Measurements from ENCODE around the gene MICB. TPM values are rescaled to one million over a fixed set of nuclear protein-coding genes. Genes with fewer than 3 reads are reported as not detected.

MICB gene
- total and polyA plus RNA-seq, 9 of the 15 experiments (the other 6 are each of a cell fraction or from before 2014, with no cell fraction given): 13.3 to 34.5 (median 19.8) TPM

DNA sequence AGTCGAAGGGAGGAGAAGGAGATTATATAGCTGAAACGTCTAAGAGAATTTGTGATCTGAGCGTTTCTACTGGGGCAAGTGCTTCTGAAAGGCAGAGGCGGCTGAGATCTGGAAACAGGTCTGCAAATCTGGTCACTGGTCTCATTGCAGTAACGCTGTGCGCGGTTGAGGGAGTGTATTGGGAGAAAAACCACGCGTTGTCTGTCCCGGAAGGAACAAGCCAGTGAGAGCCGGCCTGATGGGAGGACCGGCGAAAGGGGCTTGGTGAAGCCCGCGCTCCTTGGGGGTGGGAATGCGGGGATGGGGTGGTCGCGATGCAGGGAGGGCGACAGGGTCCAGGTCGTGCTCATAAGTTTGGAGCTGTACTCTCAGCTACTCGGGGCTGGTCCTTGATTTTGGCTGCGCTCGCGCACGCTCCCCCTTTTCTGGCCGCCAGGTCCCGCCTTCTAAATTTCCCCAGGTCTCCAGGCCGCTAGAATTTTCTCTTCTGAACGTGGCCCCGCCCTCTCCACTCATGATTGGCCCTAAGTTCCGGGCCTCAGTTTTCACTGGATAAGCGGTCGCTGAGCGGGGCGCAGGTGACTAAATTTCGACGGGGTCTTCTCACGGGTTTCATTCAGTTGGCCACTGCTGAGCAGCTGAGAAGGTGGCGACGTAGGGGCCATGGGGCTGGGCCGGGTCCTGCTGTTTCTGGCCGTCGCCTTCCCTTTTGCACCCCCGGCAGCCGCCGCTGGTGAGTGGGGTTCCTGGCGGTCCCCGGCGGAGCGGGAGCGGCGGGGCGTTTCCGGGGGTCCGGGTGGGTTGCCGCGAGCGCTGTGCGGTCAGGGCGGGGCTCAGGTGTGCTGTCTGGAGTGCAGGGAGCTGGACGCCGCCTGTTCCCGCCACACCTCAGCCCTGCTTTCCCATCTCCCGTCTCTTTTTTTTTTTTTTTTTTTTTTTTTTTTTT lies at the start of gene MICB (continued):
- TF ChIP-seq, protein P1, sequence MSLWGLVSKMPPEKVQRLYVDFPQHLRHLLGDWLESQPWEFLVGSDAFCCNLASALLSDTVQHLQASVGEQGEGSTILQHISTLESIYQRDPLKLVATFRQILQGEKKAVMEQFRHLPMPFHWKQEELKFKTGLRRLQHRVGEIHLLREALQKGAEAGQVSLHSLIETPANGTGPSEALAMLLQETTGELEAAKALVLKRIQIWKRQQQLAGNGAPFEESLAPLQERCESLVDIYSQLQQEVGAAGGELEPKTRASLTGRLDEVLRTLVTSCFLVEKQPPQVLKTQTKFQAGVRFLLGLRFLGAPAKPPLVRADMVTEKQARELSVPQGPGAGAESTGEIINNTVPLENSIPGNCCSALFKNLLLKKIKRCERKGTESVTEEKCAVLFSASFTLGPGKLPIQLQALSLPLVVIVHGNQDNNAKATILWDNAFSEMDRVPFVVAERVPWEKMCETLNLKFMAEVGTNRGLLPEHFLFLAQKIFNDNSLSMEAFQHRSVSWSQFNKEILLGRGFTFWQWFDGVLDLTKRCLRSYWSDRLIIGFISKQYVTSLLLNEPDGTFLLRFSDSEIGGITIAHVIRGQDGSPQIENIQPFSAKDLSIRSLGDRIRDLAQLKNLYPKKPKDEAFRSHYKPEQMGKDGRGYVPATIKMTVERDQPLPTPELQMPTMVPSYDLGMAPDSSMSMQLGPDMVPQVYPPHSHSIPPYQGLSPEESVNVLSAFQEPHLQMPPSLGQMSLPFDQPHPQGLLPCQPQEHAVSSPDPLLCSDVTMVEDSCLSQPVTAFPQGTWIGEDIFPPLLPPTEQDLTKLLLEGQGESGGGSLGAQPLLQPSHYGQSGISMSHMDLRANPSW (CRISPR knock-in tag; IDR thresholded peaks at IDR 0.05): 0 out of 2 replicates have a peak, but pooled peaks have one; percentile 17
- TF ChIP-seq, protein P2, sequence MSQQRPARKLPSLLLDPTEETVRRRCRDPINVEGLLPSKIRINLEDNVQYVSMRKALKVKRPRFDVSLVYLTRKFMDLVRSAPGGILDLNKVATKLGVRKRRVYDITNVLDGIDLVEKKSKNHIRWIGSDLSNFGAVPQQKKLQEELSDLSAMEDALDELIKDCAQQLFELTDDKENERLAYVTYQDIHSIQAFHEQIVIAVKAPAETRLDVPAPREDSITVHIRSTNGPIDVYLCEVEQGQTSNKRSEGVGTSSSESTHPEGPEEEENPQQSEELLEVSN (IDR thresholded peaks at IDR 0.05; ENCODE audit: borderline replicate concordance in 1 of 2, extremely low read depth in 1 of 2, insufficient read depth in 1 of 2, insufficient read length in 1 of 2, low read depth in 1 of 2, low read length in 1 of 2, poor library complexity in 1 of 2, severe bottlenecking in 1 of 2): peak in 1 of 2 experiments; percentile 35
- peak; percentile 87 for TF ChIP-seq RBFOX2 (IDR thresholded peaks at IDR 0.05; ENCODE audit: low read depth, low read length)
- TF ChIP-seq ZNF384 (IDR thresholded peaks at IDR 0.05; ENCODE audit: low read depth, low read length): peak; percentile 69
- peak; percentile 64; the same call in 1 of the 2 replicates for TF ChIP-seq PHF8 (IDR thresholded peaks at IDR 0.05; ENCODE audit: borderline replicate concordance, low read length)
- TF ChIP-seq, protein P3, sequence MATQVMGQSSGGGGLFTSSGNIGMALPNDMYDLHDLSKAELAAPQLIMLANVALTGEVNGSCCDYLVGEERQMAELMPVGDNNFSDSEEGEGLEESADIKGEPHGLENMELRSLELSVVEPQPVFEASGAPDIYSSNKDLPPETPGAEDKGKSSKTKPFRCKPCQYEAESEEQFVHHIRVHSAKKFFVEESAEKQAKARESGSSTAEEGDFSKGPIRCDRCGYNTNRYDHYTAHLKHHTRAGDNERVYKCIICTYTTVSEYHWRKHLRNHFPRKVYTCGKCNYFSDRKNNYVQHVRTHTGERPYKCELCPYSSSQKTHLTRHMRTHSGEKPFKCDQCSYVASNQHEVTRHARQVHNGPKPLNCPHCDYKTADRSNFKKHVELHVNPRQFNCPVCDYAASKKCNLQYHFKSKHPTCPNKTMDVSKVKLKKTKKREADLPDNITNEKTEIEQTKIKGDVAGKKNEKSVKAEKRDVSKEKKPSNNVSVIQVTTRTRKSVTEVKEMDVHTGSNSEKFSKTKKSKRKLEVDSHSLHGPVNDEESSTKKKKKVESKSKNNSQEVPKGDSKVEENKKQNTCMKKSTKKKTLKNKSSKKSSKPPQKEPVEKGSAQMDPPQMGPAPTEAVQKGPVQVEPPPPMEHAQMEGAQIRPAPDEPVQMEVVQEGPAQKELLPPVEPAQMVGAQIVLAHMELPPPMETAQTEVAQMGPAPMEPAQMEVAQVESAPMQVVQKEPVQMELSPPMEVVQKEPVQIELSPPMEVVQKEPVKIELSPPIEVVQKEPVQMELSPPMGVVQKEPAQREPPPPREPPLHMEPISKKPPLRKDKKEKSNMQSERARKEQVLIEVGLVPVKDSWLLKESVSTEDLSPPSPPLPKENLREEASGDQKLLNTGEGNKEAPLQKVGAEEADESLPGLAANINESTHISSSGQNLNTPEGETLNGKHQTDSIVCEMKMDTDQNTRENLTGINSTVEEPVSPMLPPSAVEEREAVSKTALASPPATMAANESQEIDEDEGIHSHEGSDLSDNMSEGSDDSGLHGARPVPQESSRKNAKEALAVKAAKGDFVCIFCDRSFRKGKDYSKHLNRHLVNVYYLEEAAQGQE (IDR thresholded peaks at IDR 0.05; ENCODE audit: borderline replicate concordance): peak; percentile 51; the same call in 1 of the 2 replicates
- TF ChIP-seq, protein P3 (CRISPR knock-in tag; IDR thresholded peaks at IDR 0.05; ENCODE audit: low read depth): no peak
- TF ChIP-seq NFE2L1 (tag; IDR thresholded peaks at IDR 0.05; ENCODE audit: borderline replicate concordance, low read depth): no peak
- TF ChIP-seq PHF20 (IDR thresholded peaks at IDR 0.05; ENCODE audit: partially characterized antibody): peak; percentile 18
- TF ChIP-seq, protein P4, sequence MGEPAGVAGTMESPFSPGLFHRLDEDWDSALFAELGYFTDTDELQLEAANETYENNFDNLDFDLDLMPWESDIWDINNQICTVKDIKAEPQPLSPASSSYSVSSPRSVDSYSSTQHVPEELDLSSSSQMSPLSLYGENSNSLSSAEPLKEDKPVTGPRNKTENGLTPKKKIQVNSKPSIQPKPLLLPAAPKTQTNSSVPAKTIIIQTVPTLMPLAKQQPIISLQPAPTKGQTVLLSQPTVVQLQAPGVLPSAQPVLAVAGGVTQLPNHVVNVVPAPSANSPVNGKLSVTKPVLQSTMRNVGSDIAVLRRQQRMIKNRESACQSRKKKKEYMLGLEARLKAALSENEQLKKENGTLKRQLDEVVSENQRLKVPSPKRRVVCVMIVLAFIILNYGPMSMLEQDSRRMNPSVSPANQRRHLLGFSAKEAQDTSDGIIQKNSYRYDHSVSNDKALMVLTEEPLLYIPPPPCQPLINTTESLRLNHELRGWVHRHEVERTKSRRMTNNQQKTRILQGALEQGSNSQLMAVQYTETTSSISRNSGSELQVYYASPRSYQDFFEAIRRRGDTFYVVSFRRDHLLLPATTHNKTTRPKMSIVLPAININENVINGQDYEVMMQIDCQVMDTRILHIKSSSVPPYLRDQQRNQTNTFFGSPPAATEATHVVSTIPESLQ (CRISPR knock-in tag; IDR thresholded peaks at IDR 0.05): peak; percentile 51; the same call in 1 of the 2 replicates

All from K562 (cell line).